Glomerular visceral epithelial cell (primary cell): ENCODE data around the gene GPLD1.
"Not testable (repeated sequence)": the region's sequence is repeated elsewhere in the genome, so short reads cannot be mapped to it uniquely, and the experiment has no call there.

Source experiments
- DNase-seq: peaks from one replicate; pipeline ENCODE4 v3.0.0-alpha.2; 2016; ENCODE audit errors: extremely low spot score

GPLD1 gene

DNA sequence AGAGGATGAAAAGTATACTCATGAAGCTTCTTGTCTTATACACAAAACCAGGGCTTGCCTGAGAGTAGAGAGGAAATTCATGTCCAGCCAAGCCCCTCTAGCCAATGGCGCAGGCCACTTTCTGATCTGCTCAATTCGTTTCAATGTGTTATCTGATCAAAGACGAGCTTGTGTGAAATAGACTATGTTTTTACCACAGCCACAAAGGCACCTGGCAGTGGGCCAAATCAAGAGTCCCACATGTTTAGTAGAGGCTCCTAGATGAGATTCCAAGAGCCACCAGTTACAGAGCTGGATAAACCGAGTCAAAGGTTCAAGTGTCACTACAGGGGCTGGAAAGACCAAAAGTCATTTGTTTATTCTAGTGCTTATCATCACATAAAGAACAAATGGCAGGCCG is 34.9 kb downstream of the GPLD1 start:
- DNase-seq = no peak

GRCh38 chr6:24453921-24454320 is 35.5 kb downstream of the GPLD1 start:
- DNase-seq = no peak

DNA sequence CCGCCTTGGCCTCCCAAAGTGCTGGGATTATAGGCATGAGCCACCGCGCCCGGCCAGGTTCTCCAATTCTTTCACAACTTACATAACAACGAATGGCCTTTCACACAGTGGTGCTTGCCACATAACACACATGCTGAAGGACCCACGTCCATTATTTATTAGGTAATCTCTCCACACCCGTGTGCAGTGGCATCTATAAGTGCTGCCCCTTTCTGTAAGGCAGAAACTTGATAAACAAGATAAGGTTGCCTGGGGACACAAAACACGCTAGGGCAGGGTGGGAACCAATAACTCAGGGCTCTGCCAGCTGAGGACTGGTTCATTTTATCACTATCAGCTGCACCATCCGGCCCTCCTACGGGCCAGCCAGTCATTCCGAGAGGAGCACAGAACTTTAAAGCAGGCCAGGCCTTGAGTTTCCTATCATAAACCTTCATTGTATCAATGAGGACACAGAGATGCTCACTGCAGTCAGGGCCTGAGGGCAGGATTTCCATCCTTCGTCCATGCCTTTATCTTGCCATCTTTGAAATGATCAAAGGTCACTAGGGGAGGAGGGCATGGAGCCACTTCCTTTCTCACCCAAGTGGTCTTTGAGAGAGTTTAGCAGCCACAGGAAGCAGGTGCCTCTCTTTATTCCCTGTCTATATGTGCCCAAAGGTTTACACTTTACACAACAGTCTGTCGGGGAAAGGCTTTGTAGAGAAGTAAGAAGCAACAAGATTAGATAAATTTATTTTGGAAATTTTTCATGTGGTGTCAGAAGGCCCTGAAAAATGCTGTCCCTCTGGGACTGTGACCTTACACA is 37.6 kb downstream of the GPLD1 start:
- DNase-seq = no peak

DNA sequence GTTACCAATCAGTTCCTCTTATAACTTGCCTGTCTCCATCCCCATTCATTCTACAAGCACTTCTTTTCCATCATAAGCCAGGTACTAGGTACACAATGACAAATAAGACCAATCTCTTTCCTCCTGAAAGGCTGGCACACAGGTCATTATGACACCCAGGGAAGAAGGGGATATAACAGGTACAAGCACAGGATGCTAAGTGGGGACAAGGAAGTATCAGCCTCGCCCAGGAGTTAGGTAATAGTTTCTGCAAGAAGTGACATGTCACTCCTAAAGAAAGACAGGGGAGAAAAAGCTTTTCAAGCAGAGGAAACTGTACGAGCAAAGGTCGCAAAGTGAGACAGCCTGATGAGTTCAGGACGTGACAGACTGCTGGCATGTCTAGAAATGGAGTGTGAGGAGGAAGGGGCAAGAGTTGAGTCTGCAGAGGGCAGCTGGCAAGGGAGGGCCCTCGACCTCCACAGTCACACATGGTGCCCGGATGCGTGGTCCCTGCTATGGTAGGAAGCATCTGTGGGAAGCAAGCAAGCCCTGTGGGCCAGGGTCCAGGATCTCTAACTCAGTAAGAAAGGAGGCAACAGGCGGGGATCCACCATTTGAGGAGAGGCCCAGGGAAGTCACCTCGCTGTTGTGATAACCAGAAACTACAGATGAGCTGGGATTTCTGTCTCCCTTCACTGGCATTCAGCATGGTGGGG is 40.4 kb downstream of the GPLD1 start:
- DNase-seq = no peak

DNA sequence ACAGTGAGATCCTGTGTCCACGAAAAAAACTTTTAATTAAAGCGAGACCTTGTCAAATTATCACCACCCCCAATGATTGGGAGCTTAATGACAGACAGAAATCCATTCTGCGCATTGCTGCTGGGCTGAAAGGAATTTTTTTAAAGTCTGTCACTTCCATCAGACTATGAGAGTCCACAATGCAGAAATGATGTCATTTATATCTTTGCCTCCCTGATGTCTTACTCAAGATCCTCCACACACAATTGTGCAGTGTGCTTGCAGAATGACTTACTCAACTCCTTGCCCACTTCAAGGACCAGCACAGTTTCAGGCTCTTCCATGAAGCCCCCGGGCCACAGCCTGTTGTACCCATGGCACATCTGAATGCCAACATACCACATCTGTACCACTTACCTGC is 41.0 kb downstream of the GPLD1 start:
- DNase-seq = no peak

GRCh38 chr6:24446670-24447069 is 42.7 kb downstream of the GPLD1 start:
- DNase-seq = no peak

DNA sequence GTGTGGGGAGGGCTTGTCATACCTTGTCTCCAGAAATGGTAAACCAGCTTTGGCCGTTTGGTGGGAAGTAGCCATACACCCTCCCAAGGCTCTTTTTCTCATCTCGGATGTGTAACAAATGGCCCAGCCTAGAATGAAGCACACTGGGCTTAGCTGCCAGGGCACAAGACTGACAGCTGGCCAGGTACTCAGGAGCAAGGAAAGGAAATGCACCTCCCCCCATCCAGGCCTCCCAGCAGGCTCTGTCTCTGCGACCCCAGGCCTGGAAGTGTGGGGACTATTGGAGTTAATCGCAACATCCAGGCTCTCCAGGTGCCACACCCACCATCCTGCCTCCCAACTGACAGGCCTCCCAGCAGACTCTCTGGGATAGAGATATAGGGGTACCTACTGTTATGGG is 43.7 kb downstream of the GPLD1 start:
- DNase-seq = no peak

DNA sequence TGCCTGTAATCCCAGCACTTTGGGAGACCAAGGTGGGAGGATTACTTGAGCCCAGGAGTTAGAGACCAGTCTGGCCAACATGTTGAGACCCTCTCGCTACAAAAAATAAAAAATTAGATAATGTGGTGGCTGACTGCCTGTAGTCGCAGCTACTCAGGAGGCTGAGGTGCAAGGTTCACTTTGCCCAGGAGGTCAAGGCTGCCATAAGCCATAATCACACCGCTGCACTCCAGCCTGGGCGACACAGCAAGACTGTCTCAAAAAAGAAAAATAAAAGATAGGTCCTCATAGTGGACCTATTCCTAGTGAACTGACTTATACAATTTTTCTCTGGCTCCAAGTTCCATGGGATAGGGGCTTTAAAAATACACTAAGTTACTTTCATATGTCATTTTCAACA is 44.8 kb downstream of the GPLD1 start:
- DNase-seq = no peak

DNA sequence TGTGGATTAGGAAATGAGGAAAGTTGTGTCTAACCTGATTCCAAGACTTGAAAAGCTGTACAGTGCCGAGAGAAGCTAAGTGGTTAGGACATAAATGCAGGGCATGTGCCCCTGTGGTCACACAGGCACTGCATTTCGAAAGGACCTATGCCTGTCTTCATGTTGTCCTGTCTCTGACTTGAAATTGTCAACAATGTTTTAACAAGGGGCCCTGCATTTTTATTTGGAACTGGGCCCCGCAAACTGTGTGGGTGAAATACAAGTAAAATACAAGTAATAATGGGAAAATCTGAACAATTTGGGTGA is 47.8 kb downstream of the GPLD1 start:
- DNase-seq = no peak

GRCh38 chr6:24440897-24441598 is 48.3 kb downstream of the GPLD1 start:
- DNase-seq = no peak

- DNase-seq = no peak
Measured at GRCh38 chr6:24439858-24440539, 49.4 kb downstream of the GPLD1 start.

DNA sequence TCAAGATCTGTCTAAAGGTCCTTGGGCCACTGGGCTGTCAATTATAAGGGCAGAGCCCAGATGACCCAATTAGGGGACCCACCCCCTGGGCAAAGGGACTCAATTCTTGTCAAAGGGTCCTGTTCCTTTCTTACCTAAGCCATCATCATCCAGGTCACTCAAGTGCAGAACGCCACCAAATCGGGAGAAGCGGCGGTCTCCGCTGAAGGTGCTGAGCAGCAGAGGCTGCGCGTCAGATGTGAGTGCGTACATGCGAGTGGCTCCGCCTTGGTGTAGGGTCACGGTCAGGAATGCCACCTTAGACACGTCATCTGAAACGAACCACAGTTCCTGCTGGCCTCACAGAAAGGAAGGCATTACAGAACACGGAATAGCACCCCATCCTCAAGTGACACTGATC is 52.4 kb downstream of the GPLD1 start:
- no peak for DNase-seq

DNA sequence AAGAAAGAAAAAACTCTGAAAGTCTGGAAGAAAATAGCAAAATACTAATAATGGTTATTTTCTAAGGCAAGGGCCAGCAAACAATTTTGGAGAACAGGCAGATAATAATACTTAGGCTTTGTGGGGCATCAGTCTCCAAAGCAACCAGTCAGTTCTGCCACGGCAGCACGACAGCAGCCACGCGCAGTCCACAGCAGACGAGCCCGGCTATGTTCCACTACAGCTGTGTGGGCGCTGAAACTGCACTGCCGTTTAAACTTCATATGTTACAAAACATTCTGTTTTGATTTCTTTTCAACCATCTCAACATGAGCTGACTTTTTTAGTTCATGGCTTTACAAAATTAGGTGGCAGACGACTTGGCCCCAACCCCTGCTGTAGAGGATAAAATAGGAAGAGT is 56.8 kb downstream of the GPLD1 start:
- no peak for DNase-seq

- DNase-seq = peak; percentile 70
Measured at GRCh38 chr6:24431045-24431451, 58.3 kb downstream of the GPLD1 start.

GRCh38 chr6:24430086-24430485 is 59.3 kb downstream of the GPLD1 start:
- DNase-seq = no peak

DNA sequence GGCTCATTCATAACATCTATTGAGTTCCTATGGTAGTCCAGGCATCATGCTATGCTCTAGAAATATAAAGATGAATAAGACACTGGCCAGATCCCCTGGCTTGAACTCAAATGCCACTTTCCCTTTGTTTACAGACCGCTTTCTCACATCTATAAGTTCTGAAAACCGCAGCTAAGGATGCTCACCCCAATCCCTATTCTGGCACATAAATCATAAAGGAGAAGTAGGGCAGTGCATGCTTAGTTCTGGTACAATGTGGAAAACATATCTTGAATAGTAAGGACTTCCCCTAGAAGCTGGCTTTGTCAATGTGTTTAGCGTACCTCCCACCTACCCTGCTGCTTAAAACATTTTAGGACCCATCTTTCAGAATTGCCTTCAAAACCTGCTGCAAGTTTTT is 60.2 kb downstream of the GPLD1 start:
- no peak for DNase-seq

DNA sequence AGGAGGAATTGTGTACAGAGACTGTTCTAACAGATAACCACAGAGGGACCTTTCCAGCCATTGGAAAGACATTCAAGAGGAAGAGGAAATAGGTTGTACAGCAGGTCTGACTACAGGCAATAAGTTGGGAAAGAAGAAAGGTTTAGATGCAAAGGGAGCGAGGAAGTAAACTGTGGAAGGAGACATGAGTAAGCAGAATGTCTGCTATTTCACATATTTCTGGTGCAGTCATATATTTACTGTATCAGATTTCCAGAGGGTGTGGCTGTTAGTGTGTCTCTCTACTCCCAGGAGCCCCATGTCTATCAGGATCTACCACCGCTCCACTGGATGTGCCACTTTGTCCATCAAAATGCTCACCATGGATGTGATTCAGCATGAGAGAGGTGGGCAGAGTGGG is 60.8 kb downstream of the GPLD1 start:
- DNase-seq = no peak

DNA sequence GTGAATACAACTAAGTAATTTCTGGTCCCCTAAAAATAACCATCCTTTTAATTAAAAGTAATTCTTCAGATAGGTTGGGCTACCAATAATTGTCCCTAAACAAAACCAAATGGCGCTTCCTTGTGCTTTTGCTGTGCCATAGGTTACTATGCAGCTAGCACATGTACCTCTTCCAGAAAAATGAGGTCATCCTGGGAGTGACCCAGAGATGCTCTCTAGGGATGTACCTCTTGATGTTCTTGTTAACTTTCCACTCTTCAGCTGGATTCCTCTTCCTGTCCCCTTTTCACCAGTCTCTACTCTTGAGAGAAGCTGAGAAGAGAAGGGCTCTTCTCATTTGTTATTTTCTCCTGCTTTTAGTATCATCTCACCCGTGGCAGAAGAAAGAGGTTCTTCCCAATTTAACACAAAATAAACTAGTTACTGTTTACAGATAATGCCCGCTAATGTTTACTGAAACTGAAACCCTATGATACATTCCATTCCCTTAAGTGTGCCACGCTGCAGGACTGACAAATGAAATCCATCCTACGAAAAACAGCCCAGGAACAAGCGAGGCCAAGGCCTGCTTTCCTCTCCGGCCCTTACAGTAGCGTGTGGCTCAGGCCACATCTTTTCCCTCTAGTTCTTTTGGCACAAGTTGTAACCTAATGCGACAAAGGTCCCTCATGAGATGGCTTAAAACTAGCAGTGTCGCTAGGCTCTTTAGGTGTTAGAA is 62.5 kb downstream of the GPLD1 start:
- DNase-seq = no peak

GRCh38 chr6:24425091-24425490 is 64.3 kb downstream of the GPLD1 start:
- no peak for DNase-seq

DNA sequence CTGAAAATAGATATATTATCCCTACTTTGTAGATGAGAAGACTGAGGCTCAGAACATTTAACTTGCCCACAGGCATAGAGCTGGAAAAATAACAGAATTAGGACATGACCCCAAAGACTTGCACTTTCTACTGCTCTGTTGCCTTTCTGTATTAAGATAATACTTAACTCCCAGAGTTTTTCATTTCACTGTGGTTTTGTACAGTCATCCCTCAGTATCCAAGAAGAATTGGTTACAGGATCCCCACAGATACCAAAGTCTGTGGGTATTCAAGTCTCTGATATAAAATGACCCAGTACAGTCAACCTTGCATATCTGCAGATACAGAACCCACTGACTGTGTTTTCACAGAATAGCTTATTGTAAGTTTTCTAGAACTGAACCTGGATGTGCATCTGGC is 69.9 kb downstream of the GPLD1 start:
- no peak for DNase-seq

DNA sequence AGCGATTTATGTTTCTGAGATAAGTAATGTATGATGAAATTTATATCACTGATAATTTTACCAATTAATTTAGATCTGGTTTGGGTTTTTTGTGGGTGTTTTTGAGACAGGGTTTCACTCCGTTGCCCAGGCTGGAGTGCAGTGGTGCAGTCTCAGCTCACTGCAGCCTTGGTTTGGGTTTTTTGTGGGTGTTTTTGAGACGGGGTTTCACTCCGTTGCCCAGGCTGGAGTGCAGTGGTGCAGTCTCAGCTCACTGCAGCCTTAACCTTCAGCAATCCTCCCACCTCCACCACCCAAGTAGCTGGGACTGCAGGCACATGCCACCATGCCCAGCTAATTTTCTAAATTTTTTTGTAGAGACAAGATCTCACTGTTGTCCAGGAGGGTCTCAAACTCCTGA is 73.6 kb downstream of the GPLD1 start:
- no peak for DNase-seq

DNA sequence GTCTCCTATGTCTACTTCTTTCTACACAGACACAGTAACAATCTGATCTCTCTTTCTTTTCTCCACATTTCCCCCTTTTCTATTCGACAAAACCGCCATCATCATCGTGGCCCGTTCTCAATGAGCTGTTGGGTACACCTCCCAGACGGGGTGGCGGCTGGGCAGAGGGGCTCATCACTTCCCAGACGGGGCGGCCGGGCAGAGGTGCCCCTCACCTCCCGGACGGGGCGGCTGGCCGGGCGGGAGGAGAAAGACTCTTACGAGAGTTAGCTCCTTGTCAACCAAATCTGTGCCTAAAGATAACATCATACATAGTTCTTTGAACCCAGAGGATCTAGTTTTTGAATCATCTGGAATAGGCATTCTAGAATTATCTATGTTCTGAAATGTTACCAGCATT is 74.8 kb downstream of the GPLD1 start:
- not testable (repeated sequence) for DNase-seq
